HL-60 (cell line): ENCODE data around the gene EGLN1.

ENCODE experiments used
- DNase-seq, 2 experiments: peaks; one replicate each; pipeline ENCODE4 v3.0.0-alpha.2; 2010 to 2020; ENCODE audit warnings: low read depth in 1 of 2, low spot score in 1 of 2
- H3K27ac ChIP-seq: fragments of 250-450 bp; sonication (Bioruptor Pico); replicated peaks from 2 replicates; pipeline ENCODE4 v1.5.1; 2020; ENCODE audit warnings: mild to moderate bottlenecking, moderate library complexity
- H3K27me3 ChIP-seq: fragments of 250-450 bp; sonication (Bioruptor Pico); 2 replicates; pipeline ENCODE4 v1.5.1; 2021; ENCODE audit warnings: mild to moderate bottlenecking, moderate library complexity; ENCODE audit not compliant: insufficient read depth, poor library complexity, severe bottlenecking
- H3K4me3 ChIP-seq: replicated peaks from 2 replicates; pipeline ENCODE4 v1.5.1; 2011; ENCODE audit warnings: mild to moderate bottlenecking, control low read depth, low read length; ENCODE audit not compliant: insufficient read depth
- CTCF ChIP-seq: IDR thresholded peaks from one replicate; pipeline ENCODE4 v1.5.1; 2011; ENCODE audit warnings: low read length, control low read depth, inconsistent platforms; ENCODE audit not compliant: insufficient read depth
- GABPA ChIP-seq: IDR thresholded peaks from 2 replicates; pipeline ENCODE4 v1.6.1; 2012; ENCODE audit warnings: low read depth
- POLR2AphosphoS5 ChIP-seq: IDR thresholded peaks from 2 replicates; pipeline ENCODE4 v1.6.1; 2012; ENCODE audit warnings: low read depth
- REST ChIP-seq: IDR thresholded peaks from 2 replicates; pipeline ENCODE4 v1.6.1; 2012; ENCODE audit warnings: low read depth; ENCODE audit not compliant: insufficient replicate concordance
- SPI1 ChIP-seq: IDR thresholded peaks from 2 replicates; pipeline ENCODE4 v1.6.1; 2012; ENCODE audit warnings: low read depth, mild to moderate bottlenecking, borderline replicate concordance

EGLN1 gene

GRCh38 chr1:231318568-231318967 is 103.5 kb downstream of the EGLN1 start:
- TF ChIP-seq POLR2AphosphoS5 (no peak), GABPA (no peak), REST (no peak), SPI1 (no peak), CTCF (no peak)
- DNase-seq = no peak
- no peak overlapping the region for H3K27ac ChIP-seq

GRCh38 chr1:231318015-231318355 is 104.1 kb downstream of the EGLN1 start:
- TF ChIP-seq REST (no peak), CTCF (no peak), GABPA (no peak), POLR2AphosphoS5 (no peak), SPI1 (no peak)
- no peak overlapping the region for H3K27ac ChIP-seq
- H3K4me3 ChIP-seq = no peak overlapping the region
- DNase-seq = no peak
- H3K27me3 ChIP-seq = no peaks in the 10 kb centered on the region

More at GRCh38 chr1:231318568-231318967, 103.5 kb downstream of the EGLN1 start:
- no peak overlapping the region for H3K4me3 ChIP-seq
- H3K27me3 ChIP-seq = no peaks in the 10 kb centered on the region

- no peak for DNase-seq
- no peaks in the 10 kb centered on the region for H3K27me3 ChIP-seq
- no peak overlapping the region for H3K4me3 ChIP-seq
- no peak overlapping the region for H3K27ac ChIP-seq
- TF ChIP-seq GABPA (no peak), SPI1 (no peak), REST (no peak), CTCF (no peak), POLR2AphosphoS5 (no peak)
Observed at GRCh38 chr1:231317306-231318014, 104.6 kb downstream of the EGLN1 start.
